Glutamatergic neuron (in vitro differentiated cells): Measurements from ENCODE around the gene RAE1. TPM values are rescaled to one million over a fixed set of nuclear protein-coding genes. Genes with fewer than 3 reads are reported as not detected.
A peak's percentile ranks its signal among the peaks of the same experiment; 100 is the strongest.

Experiments used
- DNase-seq: peaks from one replicate; pipeline ENCODE4 v3.0.0; 2022
- H3K27ac Mint-ChIP-seq: one replicate; pipeline ENCODE4 v1.8.0; 2020; ENCODE audit warnings: mild to moderate bottlenecking, mixed read lengths, inconsistent platforms; ENCODE audit not compliant: unreplicated experiment
- H3K27me3 Mint-ChIP-seq: one replicate; pipeline ENCODE4 v1.8.0; 2020; ENCODE audit warnings: mild to moderate bottlenecking, moderate library complexity, mixed read lengths, inconsistent platforms; ENCODE audit not compliant: unreplicated experiment
- H3K36me3 Mint-ChIP-seq: one replicate; pipeline ENCODE4 v1.8.0; 2020; ENCODE audit warnings: mild to moderate bottlenecking, mixed read lengths, inconsistent platforms; ENCODE audit not compliant: unreplicated experiment
- H3K4me1 Mint-ChIP-seq: one replicate; pipeline ENCODE4 v1.8.0; 2020; ENCODE audit warnings: mild to moderate bottlenecking, low read depth, mixed read lengths, inconsistent platforms; ENCODE audit not compliant: unreplicated experiment
- H3K4me3 Mint-ChIP-seq: one replicate; pipeline ENCODE4 v1.8.0; 2020; ENCODE audit warnings: mild to moderate bottlenecking, mixed read lengths, inconsistent platforms; ENCODE audit not compliant: unreplicated experiment
- H3K9me3 Mint-ChIP-seq: one replicate; pipeline ENCODE4 v1.8.0; 2020; ENCODE audit warnings: mild to moderate bottlenecking, moderate library complexity, mixed read lengths, inconsistent platforms; ENCODE audit not compliant: unreplicated experiment
- total RNA-seq: library from RNA; stranded (reverse); fragmentation: NEBNext Ultra II Directional; extraction: Animal tissue kit (Norgen Biotek cat#: 25700); gene quantifications from one replicate; pipeline ENCODE4 v1.2.1, GENCODE V29; 2021; ENCODE audit not compliant: unreplicated experiment
- TF ChIP-seq, protein P1 (sequence below): fragments of 200-600 bp; sonication (generic); IDR thresholded peaks from one replicate; pipeline ENCODE4 v1.5.0; 2021; ENCODE audit not compliant: partially characterized antibody, unreplicated experiment

RAE1 gene
- total RNA-seq, 1 donor from 2014 or later: 28.3 TPM

DNA sequence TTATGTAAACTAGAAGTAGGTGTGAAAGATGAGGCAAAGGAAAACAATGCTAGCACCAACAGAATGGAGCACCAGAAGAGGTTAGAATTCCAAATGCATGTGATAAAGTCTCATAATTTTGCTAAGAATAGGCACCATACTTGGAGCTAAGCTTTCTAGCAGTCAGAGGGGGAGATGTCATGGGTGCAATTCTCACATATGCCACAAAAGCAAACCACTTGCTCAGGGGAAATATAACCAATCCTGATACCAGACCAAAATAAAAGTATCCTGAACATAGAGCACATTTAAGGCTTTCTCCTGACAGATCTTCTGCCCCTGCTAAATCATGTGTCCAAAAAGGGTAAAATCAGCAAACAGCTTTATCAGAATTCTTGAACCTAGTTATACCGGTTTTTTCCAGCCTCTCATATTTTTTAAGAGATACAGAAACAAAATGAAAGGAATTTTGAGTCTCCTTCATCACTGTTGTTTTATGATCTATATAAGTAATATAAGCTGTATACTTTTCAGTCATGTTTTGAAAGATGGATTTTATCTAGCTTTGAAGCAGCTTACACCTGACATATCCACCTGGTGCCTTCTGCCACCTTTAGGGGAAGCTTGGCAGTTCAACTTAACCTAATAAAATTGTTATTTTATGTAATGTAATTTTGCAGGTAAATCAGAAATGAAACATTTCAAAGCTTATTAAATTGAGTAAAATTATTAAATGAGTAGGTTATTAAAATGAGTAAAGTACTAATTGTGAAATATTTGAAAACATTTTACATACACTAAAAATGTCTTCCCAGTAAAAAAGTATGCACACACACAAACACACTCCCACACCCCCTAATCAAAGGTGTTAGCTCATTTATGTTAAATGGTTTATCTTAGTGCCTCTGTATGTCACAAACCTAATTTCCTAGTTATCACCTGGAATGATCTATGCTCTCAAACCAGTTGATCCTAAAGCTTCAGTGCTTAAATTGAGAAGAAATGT, 18.7 kb upstream of the RAE1 start:
- Mint-ChIP-seq H3K27me3 (no peaks in the 10 kb centered on the region), H3K27ac (no peak overlapping the region), H3K36me3 (no peaks in the 10 kb centered on the region), H3K4me3 (no peak overlapping the region), H3K9me3 (no peaks in the 10 kb centered on the region), H3K4me1 (peaks cover 2% of the 10 kb centered on the region)
- TF ChIP-seq, protein P1, sequence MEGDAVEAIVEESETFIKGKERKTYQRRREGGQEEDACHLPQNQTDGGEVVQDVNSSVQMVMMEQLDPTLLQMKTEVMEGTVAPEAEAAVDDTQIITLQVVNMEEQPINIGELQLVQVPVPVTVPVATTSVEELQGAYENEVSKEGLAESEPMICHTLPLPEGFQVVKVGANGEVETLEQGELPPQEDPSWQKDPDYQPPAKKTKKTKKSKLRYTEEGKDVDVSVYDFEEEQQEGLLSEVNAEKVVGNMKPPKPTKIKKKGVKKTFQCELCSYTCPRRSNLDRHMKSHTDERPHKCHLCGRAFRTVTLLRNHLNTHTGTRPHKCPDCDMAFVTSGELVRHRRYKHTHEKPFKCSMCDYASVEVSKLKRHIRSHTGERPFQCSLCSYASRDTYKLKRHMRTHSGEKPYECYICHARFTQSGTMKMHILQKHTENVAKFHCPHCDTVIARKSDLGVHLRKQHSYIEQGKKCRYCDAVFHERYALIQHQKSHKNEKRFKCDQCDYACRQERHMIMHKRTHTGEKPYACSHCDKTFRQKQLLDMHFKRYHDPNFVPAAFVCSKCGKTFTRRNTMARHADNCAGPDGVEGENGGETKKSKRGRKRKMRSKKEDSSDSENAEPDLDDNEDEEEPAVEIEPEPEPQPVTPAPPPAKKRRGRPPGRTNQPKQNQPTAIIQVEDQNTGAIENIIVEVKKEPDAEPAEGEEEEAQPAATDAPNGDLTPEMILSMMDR: no peak
- DNase-seq: no peak

DNA sequence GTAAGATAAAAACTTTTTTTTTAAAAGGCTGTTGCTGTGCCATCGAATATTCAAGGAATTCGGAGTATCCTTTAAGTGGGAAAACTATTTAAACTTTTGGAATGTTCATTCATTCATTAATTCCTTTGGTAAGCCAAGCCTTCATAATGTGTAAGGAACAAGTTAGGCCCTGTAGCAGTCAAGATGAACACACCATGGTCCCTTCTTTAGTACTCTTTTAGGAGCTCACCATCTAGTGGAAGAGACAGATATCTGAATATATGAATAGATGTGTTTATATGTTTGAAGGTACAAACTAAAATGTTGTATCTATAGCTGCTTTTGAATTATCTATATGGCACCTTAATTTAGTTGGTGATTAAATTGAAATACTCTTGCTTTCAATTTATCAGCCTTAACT, 15.7 kb upstream of the RAE1 start:
- Mint-ChIP-seq H3K4me1 (no peaks in the 10 kb centered on the region), H3K9me3 (no peaks in the 10 kb centered on the region), H3K36me3 (no peaks in the 10 kb centered on the region), H3K27me3 (no peaks in the 10 kb centered on the region), H3K4me3 (no peak overlapping the region), H3K27ac (no peak overlapping the region)
- TF ChIP-seq, protein P1: no peak
- DNase-seq: no peak

- Mint-ChIP-seq H3K36me3 (no peaks in the 10 kb centered on the region), H3K9me3 (no peaks in the 10 kb centered on the region), H3K27me3 (no peaks in the 10 kb centered on the region), H3K4me3 (no peak overlapping the region), H3K27ac (no peak overlapping the region), H3K4me1 (peaks cover 4% of the 10 kb centered on the region)
- DNase-seq: no peak
- TF ChIP-seq, protein P1: no peak
These were observed 9.4 kb upstream of the RAE1 start for GRCh38 chr20:57341663-57342062.

DNA sequence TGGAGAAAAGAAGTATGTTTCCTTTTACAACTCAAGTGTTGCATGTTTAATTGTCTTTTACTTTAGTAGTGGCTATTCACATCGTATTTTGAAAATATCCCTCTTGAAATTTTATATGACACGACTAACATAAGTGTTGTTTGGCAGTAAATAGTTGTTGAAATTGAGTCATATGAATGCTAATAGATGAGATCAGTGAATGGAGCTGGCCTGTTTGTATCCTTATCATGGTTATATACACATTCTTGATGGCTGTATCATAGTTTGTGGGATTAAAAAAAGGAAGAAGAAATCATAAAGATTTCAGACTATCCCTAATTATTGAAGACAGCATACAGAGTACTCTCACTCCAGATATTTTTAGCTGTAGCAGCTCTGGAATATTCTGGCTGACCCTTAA, 8.2 kb upstream of the RAE1 start:
- H3K27ac Mint-ChIP-seq: no peak overlapping the region
- H3K4me3 Mint-ChIP-seq: no peak overlapping the region
- H3K36me3 Mint-ChIP-seq: no peaks in the 10 kb centered on the region
- TF ChIP-seq, protein P1: no peak
- no peak for DNase-seq
- peaks cover 2% of the 10 kb centered on the region for H3K9me3 Mint-ChIP-seq
- no peaks in the 10 kb centered on the region for H3K27me3 Mint-ChIP-seq
- peaks cover 4% of the 10 kb centered on the region for H3K4me1 Mint-ChIP-seq

DNA sequence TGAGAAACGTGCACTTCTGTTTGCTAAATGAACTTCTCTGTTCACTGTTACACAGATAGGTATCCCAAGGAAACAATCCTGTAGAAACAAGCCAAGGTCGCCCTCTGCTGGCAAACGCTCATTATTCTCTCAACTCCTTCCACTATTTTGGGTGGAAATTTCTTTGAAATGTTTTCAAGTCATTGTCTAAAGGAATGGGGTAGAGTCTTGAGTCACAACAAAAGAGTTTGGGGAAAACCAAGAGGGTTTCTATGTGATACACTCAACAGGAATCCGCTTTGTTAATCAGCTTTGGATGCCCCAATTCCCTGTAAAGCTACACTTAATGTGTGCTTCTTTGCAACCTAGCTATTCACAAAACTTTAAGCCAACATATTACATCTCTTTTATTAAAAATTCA, 4.6 kb upstream of the RAE1 start:
- Mint-ChIP-seq H3K36me3 (no peaks in the 10 kb centered on the region), H3K9me3 (peaks cover 5% of the 10 kb centered on the region), H3K4me1 (peaks cover 1% of the 10 kb centered on the region), H3K27me3 (no peaks in the 10 kb centered on the region), H3K4me3 (no peak overlapping the region), H3K27ac (no peak overlapping the region)
- DNase-seq: peak; percentile 83
- TF ChIP-seq, protein P1: peak; percentile 76
